HepG2 (cell line): Measurements from ENCODE around the gene SNX15. TPM values are rescaled to one million over a fixed set of nuclear protein-coding genes. Genes with fewer than 3 reads are reported as not detected.

Experiments used
- AKNA ChIP-seq: sonication (generic); formaldehyde crosslinking; IDR thresholded peaks from 2 replicates; pipeline ENCODE4 v1.4.0; 2020; ENCODE audit warnings: missing genetic modification reagents, borderline replicate concordance
- HOXD1 ChIP-seq: sonication (generic); formaldehyde crosslinking; IDR thresholded peaks from 2 replicates; pipeline ENCODE4 v1.5.0; 2020; ENCODE audit warnings: missing genetic modification reagents
- MAFK ChIP-seq, 2 experiments: IDR thresholded peaks in 1 of 2; conservative IDR thresholded peaks in 1 of 2; 2 replicates each; pipeline ENCODE4 v1.6.1; 2011; ENCODE audit warnings: improper control_type of control experiment in 2 of 2, low read length in 2 of 2
- MEF2D ChIP-seq: sonication (generic); formaldehyde crosslinking; IDR thresholded peaks from 2 replicates; pipeline ENCODE4 v1.5.1; 2020; ENCODE audit warnings: mild to moderate bottlenecking, missing genetic modification reagents
- MIER2 ChIP-seq: IDR thresholded peaks from 2 replicates; pipeline ENCODE4 v1.6.1; 2016; ENCODE audit warnings: missing biosample characterization, missing genetic modification reagents
- MTF2 ChIP-seq: sonication (generic); formaldehyde crosslinking; IDR thresholded peaks from 2 replicates; pipeline ENCODE4 v1.5.0; 2020; ENCODE audit warnings: missing genetic modification reagents, borderline replicate concordance
- PAWR ChIP-seq: sonication (generic); formaldehyde crosslinking; IDR thresholded peaks from 2 replicates; pipeline ENCODE4 v1.4.0; 2020; ENCODE audit warnings: missing genetic modification reagents, mild to moderate bottlenecking, borderline replicate concordance
- PHF5A ChIP-seq: IDR thresholded peaks from one replicate; pipeline ENCODE4 v1.6.1; 2018; ENCODE audit warnings: low read depth, missing genetic modification reagents; ENCODE audit not compliant: unreplicated experiment
- RFX3 ChIP-seq: IDR thresholded peaks from 2 replicates; pipeline ENCODE4 v1.6.1; 2016; ENCODE audit warnings: missing biosample characterization, missing genetic modification reagents
- THRA ChIP-seq: sonication (generic); formaldehyde crosslinking; IDR thresholded peaks from 2 replicates; pipeline ENCODE4 v1.4.0; 2020; ENCODE audit warnings: missing genetic modification reagents, borderline replicate concordance
- YEATS2 ChIP-seq: sonication (generic); formaldehyde crosslinking; IDR thresholded peaks from 2 replicates; pipeline ENCODE4 v1.4.0; 2020; ENCODE audit warnings: missing genetic modification reagents, borderline replicate concordance
- ZBTB46 ChIP-seq: sonication (generic); formaldehyde crosslinking; IDR thresholded peaks from 2 replicates; pipeline ENCODE4 v1.4.0; 2020; ENCODE audit warnings: mild to moderate bottlenecking, missing genetic modification reagents, borderline replicate concordance
- ZNF691 ChIP-seq: sonication (generic); formaldehyde crosslinking; IDR thresholded peaks from 2 replicates; pipeline ENCODE4 v1.4.0; 2020; ENCODE audit warnings: missing genetic modification reagents, low read depth, mild to moderate bottlenecking, borderline replicate concordance
- polyA plus RNA-seq, 8 experiments: library from polyadenylated mRNA; depleted of rRNA in 3 of 8; stranded (reverse) in 7 of 8; unstranded in 1 of 8; fragments of >200 nt; fragmentation: Illumina TruSeq in 4 of 8; extraction: Trizol in 4 of 8; gene quantifications; 2 replicates each; pipeline versions ENCODE4 v1.2.1 to v1.2.3, GENCODE V29; 2011 to 2016; ENCODE audit warnings: low read depth in 4 of 8, missing spikeins in 1 of 8, mixed read lengths in 1 of 8; ENCODE audit not compliant: insufficient read depth in 1 of 8
- total RNA-seq, 5 experiments: library from RNA; depleted of rRNA; stranded (reverse); fragments of >200 nt; fragmentation: Illumina TruSeq; extraction: Trizol; gene quantifications; 2 replicates each; pipeline ENCODE4 v1.2.3, GENCODE V29; 2016; ENCODE audit warnings: low read depth in 1 of 5

The SNX15 gene
- total and polyA plus RNA-seq, 2 of the 13 experiments (the other 11 are each of a cell fraction or from before 2014, with no cell fraction given) = 19.1 to 22.6 TPM

- peak; percentile 32; the same call in 1 of the 2 replicates for TF ChIP-seq THRA
- TF ChIP-seq PAWR (CRISPR knock-in tag) = no peak
- peak; percentile 34 for TF ChIP-seq PHF5A
- TF ChIP-seq HOXD1 = no peak
- TF ChIP-seq YEATS2 (CRISPR knock-in tag) = no peak
- TF ChIP-seq MEF2D (CRISPR knock-in tag) = no peak
- no peak for TF ChIP-seq MAFK (conservative IDR thresholded peaks at IDR 0.05 in 1 of 2, IDR thresholded peaks at IDR 0.05 in 1 of 2; ENCODE audit: low read length in 2 of 2)
- peak; percentile 54; the same call in 1 of the 2 replicates for TF ChIP-seq ZBTB46 (CRISPR knock-in tag)
- TF ChIP-seq ZNF691 (CRISPR knock-in tag) = 0 out of 2 replicates have a peak, but pooled peaks have one; percentile 75
- no peak; the same call in 1 of the 2 replicates for TF ChIP-seq MTF2 (CRISPR knock-in tag)
- no peak for TF ChIP-seq RFX3 (CRISPR knock-in tag)
- no peak for TF ChIP-seq AKNA
- TF ChIP-seq MIER2 = no peak
These were observed 13.1 kb upstream of the SNX15 start, which contains the start of gene ARL2 (continued) for GRCh38 chr11:65013888-65014725.
